Measurements from ENCODE around the gene CKM.

- TF ChIP-seq CTCF (IDR thresholded peaks at IDR 0.05; ENCODE audit: low read depth, low read length) = no peak
- TF ChIP-seq POLR2A (IDR thresholded peaks at IDR 0.05; ENCODE audit: extremely low read depth, insufficient read length) = no peak
These were observed 1.5 kb downstream of the CKM start for GRCh38 chr19:45320997-45321775.
